ENCODE data around the gene TMTC3.
"Not testable (repeated sequence)": the region's sequence is repeated elsewhere in the genome, so short reads cannot be mapped to it uniquely, and the experiment has no call there.

TMTC3 gene

DNA sequence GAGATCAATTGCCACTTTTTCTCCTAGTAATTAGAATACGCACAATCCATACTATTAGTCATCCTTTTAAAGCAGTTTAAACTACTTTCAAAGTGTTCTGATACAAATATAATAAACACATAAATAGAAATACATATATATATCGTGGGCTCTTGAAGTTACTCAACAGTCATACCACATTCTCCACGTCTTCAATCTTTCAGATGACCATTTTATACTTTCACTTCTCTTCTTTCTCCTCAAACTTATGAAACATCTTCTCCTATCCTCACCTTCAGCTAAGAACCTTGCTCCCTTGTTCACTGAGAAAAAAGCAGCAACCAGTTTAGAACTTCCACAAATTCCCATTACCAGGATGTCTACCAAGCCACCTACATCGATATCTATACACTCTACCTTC lies 19.4 kb upstream of the TMTC3 start:
- Histone ChIP-seq H3K27ac (no peak overlapping the region), H3K4me3 (no peak overlapping the region)
- no peak for DNase-seq (ENCODE audit: low spot score)
- no peak for TF ChIP-seq CTCF (IDR thresholded peaks at IDR 0.05)

DNA sequence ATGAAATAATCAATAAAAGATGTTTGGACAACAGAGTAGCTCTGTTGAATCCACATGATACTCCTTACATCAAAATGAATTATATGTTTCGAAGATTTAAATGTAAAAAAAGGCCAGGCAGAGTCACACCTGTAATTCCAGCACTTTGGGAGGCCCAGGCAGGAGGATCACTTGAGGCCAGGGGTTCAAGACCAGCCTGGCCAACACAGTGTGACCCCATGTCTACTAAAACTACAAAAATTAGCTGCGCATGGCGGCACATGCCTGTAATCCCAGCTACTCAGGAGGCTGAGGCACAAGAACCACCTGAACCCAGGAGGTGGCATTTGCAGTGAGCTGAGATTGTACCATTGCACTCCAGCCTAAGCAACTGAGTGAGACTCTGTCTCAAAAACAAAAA lies 15.0 kb upstream of the TMTC3 start:
- no peak for TF ChIP-seq CTCF (IDR thresholded peaks at IDR 0.05)
- Histone ChIP-seq H3K27ac (no peak overlapping the region), H3K4me3 (no peak overlapping the region)
- DNase-seq (ENCODE audit: low spot score), result no peak

DNA sequence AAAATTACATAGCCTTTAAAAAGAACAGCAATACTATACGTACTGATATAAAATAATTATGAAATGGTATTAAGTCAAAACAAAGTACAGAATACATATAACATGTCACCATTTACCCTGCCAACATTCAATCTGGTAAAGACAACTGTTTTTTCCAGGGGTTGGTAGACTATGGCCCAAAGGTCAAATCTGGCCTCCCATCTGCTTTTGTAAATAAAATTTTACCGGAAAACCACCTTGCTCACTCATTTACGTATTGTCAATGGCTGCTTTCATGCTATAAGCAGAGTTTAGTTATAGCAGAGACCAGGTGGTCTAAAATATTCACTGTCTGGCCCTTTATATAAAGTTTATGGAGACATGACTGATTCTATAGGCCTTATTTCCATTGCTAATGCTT lies 14.3 kb upstream of the TMTC3 start:
- Histone ChIP-seq H3K27ac (no peak overlapping the region), H3K4me3 (no peak overlapping the region)
- DNase-seq (ENCODE audit: low spot score), result no peak
- TF ChIP-seq CTCF (IDR thresholded peaks at IDR 0.05), result no peak

GRCh38 chr12:88132392-88132791 lies 9.7 kb upstream of the TMTC3 start:
- DNase-seq (ENCODE audit: low spot score), result no peak
- no peak for TF ChIP-seq CTCF (IDR thresholded peaks at IDR 0.05)
- H3K27ac ChIP-seq, result no peak overlapping the region
- no peak overlapping the region for H3K4me3 ChIP-seq

- H3K27ac ChIP-seq; DNase-seq (ENCODE audit: low spot score); H3K4me3 ChIP-seq: not testable (repeated sequence)
Observed at GRCh38 chr12:88133181-88133580, 8.9 kb upstream of the TMTC3 start.

DNA sequence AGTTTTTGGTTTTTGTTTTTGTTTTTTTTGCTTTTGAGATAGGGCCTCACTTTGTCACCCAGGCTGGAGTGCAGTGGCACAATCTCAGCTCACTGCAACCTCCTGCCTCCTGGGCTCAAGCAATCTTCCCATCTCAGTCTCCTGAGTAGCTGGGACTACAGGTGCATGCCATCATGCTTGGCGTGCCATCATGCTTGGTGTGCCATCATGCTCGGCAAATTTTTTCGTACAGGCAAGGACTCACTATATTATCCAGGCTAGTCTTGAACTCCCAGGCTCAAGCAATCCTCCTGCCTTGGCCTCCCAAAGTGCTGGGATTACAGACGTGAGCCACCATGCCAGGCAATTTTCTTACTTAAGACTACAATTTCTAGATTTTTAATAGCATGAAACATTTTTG lies 2.4 kb upstream of the TMTC3 start:
- not testable (repeated sequence) for H3K4me3 ChIP-seq; DNase-seq (ENCODE audit: low spot score); H3K27ac ChIP-seq

DNA sequence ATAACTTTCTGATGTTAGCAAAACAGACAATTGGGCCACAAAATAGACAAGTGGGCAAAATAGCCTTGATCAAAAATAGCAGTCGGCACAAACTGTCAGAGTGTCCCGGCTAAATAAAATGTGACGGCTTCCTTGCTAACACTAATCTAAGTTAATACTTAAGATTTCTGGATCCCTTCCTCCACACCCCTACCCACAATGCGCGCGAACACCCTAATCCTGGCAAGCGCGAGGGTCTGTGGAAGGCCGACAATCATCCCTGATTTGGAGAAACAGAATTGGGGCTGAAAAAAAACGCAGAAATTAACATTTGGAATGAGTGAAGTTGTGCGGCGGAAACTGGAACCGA lies 708 bp upstream of the TMTC3 start:
- Histone ChIP-seq H3K27ac (peak overlapping the region; percentile 35 to 86), H3K4me3 (peak overlapping the region; percentile 87)
- DNase-seq (ENCODE audit: low spot score), result no peak
- no peak for TF ChIP-seq CTCF (IDR thresholded peaks at IDR 0.05)

- Histone ChIP-seq H3K4me3 (peak overlapping the region; percentile 87), H3K27ac (peak overlapping the region; percentile 36 to 86)
- DNase-seq (ENCODE audit: low spot score), result no peak
- TF ChIP-seq CTCF (IDR thresholded peaks at IDR 0.05), result no peak
Observed at GRCh38 chr12:88142610-88142991, 494 bp downstream of the TMTC3 start.

Measured in coronary artery (tissue), 2 donors.